HG03060 (cell line): ENCODE results near the gene C19orf47.

ENCODE experiments used
- ATAC-seq: cut with Tn5 transposase; IDR thresholded peaks from one replicate; pipeline ENCODE4 v1.9.1; 2021; ENCODE audit warnings: low read depth, moderate number of reproducible peaks; ENCODE audit not compliant: unreplicated experiment

C19orf47 gene

DNA sequence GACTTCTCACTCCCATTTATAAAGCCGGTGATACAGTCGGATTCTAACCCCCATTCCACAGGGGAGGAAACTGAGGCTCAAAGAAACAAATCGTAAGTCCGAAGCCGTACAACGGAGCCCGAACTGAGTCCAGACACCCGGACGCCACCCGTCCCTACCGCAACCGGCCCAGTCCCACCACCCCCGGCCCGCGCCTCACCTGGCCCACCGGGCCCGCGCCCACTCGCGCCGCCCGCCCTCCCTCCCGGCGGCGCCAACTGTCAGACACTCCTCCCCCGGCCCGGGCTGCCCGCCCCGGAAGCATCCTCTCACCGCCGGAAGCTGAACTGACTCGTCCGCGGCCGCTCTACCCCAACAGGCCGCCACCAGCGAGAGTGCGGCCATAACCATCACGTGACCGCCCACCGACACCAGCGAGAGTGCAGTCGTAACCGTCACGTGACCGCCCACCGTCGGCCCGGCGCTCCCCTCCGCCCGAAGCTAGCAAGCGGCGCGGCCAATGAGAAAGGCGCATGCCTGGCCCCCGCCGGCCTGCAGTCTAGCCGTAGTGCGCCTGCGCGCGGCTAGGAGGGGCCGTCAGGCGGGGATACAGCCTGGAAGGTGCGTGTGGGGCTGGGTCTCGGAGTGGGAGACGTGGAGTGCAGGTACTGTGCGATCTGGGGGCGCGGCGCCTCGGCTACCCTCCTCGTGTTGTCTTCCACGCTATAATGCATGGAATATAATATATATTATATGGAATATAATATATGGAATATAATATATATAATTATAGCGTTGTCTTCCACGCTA is at the start of gene C19orf47, which contains the start of gene PLD3:
C19orf47 (minus strand) TSS at position 273 of the 789 bp plus-strand sequence. CDS start 6,540 bp downstream, outside the sequence.
PLD3 (plus strand) TSS at position 571 of the 789 bp plus-strand sequence. CDS start 17,789 bp downstream, outside the sequence.
- peak; percentile 87 for ATAC-seq

- no peak for ATAC-seq
These were observed 49.3 kb upstream of the C19orf47 start for GRCh38 chr19:40397568-40397906.

- no peak for ATAC-seq
These were observed 48.8 kb upstream of the C19orf47 start for GRCh38 chr19:40396886-40397567.

GRCh38 chr19:40395956-40396355 is 47.8 kb upstream of the C19orf47 start:
- no peak for ATAC-seq

- no peak for ATAC-seq
These were observed 46.6 kb upstream of the C19orf47 start for GRCh38 chr19:40394816-40395210.

- ATAC-seq: no peak
These were observed 46.0 kb upstream of the C19orf47 start for GRCh38 chr19:40393894-40394815.

DNA sequence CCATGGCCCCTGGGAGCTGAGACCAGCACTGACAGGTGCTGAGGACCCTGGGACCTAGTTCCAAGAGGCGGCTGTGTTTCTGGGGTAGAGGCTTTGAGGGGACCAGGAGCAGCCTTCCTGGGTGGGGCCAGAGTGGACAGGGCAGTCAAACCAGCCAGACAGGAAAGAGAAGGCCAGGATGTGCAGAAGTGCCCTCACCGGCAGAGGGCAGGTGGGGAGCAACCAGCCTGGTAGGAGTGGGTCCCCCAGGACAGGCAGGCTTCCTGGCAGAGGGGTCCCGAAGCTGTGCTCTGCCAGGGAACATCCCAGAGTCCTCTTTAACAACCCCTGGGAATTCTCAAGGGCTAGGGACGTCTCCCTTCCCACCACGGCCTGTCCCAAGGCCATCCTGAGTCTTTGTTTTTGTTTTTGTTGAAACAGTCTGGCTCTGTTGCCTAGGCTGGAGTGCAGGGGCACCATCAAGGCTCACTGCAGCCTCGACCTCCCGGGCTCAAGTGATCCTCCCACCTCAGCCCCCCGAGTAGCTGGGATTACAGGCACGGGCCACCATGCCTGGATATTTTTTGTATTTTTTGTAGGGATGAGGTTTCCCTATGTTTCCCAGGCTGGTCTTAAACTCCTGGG is 44.8 kb upstream of the C19orf47 start:
- ATAC-seq: no peak

DNA sequence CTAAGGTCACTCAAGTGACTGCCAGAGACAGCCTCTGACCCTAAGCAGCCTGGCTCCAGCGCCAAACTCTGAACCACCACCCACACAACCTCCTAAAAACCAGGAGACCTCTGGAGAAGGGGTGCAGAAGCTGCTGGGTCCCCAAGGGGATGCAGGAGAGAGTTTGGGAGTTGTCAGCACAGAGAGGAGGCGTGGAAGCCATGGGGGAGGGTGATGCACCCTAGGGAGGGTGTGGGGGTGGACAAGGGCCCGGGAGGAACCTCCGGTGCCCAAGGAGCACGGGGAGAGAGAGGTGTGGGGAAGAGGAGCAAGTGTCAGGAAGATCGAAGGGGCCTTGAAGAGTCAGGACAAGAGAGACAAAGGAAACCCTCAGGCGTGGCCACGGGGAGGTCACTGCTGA is 43.9 kb upstream of the C19orf47 start:
- no peak for ATAC-seq

DNA sequence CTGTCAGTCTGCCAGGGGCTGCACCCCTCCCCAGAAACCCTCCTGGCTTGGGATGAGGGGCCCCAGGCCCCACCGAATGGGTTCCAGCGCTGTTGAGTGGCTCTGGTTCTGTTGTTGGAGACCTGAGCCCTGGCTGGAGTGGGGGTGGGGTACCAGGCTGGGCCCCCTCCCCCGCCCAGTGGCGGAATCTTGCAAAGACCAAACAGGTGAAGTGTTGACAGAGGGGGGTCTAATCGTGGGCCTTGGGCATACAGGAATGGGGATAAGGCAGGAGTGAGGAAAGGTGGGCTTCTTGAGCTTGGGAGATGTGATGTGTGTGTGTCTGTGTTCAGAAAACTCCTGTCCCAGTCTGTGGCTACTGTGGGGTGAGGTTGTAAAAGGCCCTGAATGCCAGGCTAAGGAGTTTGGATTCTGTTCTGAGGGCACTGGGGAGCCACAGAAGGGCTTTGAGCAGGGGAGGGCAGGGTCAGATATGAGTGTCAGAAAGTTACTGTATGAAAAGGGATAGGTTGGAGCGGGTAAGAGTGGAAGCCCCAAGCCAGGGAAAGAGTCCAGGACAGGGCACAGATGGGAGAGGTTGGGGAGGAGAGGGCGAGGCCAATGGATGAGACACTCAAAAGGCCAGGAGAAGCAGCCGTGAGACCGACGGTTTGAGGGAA is 42.0 kb upstream of the C19orf47 start, which contains the start of gene HIPK4:
HIPK4 (minus strand) TSS at position 98 of the 659 bp plus-strand sequence. CDS start 279 bp downstream, outside the sequence.
- ATAC-seq: no peak

- no peak for ATAC-seq
These were observed 41.3 kb upstream of the C19orf47 start for GRCh38 chr19:40389404-40390083.

DNA sequence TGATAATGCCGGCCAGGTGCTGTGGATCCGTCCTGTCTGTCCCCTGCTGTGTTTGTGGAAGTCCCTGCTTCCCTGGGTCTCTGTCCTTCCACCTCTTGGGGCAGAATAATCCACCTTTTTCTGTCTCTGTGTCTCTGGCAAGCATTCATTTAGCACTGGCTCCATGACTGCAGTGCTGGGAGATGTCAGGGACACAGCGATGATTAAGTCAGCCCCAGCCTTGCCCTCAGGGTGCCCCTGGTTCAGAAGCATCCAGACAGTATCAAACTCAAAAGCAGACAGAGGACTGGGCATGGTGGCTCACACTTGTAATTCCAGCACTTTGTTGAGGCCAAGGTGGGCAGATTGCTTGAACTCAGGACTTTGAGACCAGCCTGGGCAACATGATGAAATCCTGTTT is 40.3 kb upstream of the C19orf47 start:
- ATAC-seq: no peak

GRCh38 chr19:40387155-40387554 is 39.0 kb upstream of the C19orf47 start:
- no peak for ATAC-seq

- no peak for ATAC-seq
These were observed 35.6 kb upstream of the C19orf47 start for GRCh38 chr19:40383668-40384248.

- ATAC-seq: no peak
These were observed 33.1 kb upstream of the C19orf47 start for GRCh38 chr19:40381321-40381720.

DNA sequence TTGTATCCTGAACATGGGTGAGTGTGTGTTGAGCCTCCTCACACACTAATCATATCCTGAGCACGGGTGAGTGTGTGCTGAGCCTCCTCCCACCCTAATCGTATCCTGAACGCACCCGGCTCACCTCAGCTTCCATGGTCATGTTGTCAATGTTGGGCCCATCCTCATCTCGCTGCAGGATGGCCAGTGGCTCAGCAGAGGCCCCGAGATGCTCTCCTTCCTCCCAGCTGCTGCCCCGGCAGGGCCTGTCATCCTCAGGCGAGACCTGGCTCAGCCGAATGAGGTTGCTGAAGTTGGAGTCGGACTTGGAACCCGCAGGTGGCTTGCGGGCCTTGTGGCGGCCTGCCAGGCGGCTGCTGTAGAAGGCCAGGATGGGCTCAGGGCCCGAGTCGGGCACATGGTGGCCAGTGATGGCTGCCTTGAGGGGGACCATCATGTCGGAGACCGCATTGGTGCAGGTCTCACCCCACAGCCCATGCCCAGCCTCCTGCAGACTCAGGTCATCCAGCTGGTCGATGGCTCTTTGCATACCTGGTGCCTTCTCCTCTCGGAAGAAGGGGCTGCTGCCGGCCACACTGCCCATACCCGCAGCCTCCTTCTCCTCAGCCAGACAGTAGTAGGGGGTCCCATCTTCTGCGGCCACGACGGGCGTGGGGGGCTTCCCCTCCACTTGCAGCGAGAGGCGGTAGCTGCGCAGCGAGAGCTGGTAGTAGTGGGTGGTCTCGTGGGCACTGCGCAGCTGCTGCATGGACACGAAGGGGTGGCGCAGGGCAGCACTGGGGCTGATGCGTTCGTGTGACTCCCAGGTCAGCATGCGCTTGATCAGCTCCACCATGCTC is 32.2 kb upstream of the C19orf47 start:
- ATAC-seq: no peak

GRCh38 chr19:40379446-40380198 is 31.4 kb upstream of the C19orf47 start:
- no peak for ATAC-seq

DNA sequence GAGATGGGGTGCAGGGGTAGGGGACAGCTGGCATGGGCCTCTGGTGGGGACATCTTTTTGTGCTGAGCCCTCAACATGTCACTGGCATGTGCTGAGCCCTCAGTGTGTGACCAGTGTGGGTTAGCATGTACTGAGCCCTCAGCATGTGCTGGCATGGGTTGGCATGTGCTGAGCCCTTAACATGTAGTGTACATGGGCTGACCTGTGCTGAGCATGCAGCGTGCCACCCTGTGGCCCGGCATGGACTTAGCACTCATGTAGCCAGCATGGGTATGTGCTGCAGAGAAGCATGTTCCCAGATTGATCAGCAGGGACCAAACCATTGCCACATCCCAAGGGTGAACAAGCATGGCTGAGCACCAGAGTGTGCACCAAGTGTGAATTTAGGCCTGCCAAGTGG is 30.3 kb upstream of the C19orf47 start:
- ATAC-seq: no peak
